ENCODE measurements around the gene ZNF383.
A peak's percentile ranks its signal among the peaks of the same experiment; 100 is the strongest.
"Not testable (repeated sequence)": the region's sequence is repeated elsewhere in the genome, so short reads cannot be mapped to it uniquely, and the experiment has no call there.

The ZNF383 gene

GRCh38 chr19:37217775-37218591, at the start of gene ZNF383:
Gene ZNF383, plus strand, starts transcription at chr19:37218214. Its CDS starts 12,240 bp downstream, at chr19:37230454.
- peak; percentile 67 to 70 for DNase-seq (ENCODE audit: low read depth in 2 of 2)

GRCh38 chr19:37172368-37173366, 45.3 kb upstream of the ZNF383 start, which contains the start of gene ZNF585A:
Gene ZNF585A, minus strand, starts transcription at chr19:37172695. Its CDS starts 2,785 bp downstream, at chr19:37169910.
- peak; percentile 94 for DNase-seq (ENCODE audit: low read depth in 2 of 2)

- not testable (repeated sequence) for DNase-seq (ENCODE audit: low read depth in 2 of 2)
Measured at GRCh38 chr19:37186071-37186470, 31.9 kb upstream of the ZNF383 start.

- DNase-seq (ENCODE audit: low read depth in 2 of 2) = not testable (repeated sequence)
Measured at GRCh38 chr19:37195248-37195647, 22.8 kb upstream of the ZNF383 start.

- not testable (repeated sequence) for DNase-seq (ENCODE audit: low read depth in 2 of 2)
Measured at GRCh38 chr19:37197115-37197514, 20.9 kb upstream of the ZNF383 start.

- no peak for DNase-seq (ENCODE audit: low read depth in 2 of 2)
Measured at GRCh38 chr19:37197768-37198167, 20.2 kb upstream of the ZNF383 start.

GRCh38 chr19:37217480-37217774, 587 bp upstream of the ZNF383 start:
- DNase-seq (ENCODE audit: low read depth in 2 of 2) = no peak

GRCh38 chr19:37218592-37218935, 550 bp downstream of the ZNF383 start:
- DNase-seq (ENCODE audit: low read depth in 2 of 2) = no peak

GRCh38 chr19:37220383-37220782, 2.4 kb downstream of the ZNF383 start:
- no peak for DNase-seq (ENCODE audit: low read depth in 2 of 2)

GRCh38 chr19:37221136-37221535, 3.1 kb downstream of the ZNF383 start:
- no peak for DNase-seq (ENCODE audit: low read depth in 2 of 2)

GRCh38 chr19:37226248-37226647, 8.2 kb downstream of the ZNF383 start:
- no peak for DNase-seq (ENCODE audit: low read depth in 2 of 2)

GRCh38 chr19:37227996-37228395, 10.0 kb downstream of the ZNF383 start:
- DNase-seq (ENCODE audit: low read depth in 2 of 2) = no peak

GRCh38 chr19:37243206-37243632, 25.2 kb downstream of the ZNF383 start:
- DNase-seq (ENCODE audit: low read depth in 2 of 2) = no peak

GRCh38 chr19:37251308-37252229, 33.6 kb downstream of the ZNF383 start:
- DNase-seq (ENCODE audit: low read depth in 2 of 2) = peak; percentile 82 to 84

GRCh38 chr19:37263028-37263427, 45.0 kb downstream of the ZNF383 start:
- DNase-seq (ENCODE audit: low read depth in 2 of 2) = not testable (repeated sequence)

GRCh38 chr19:37267005-37267404, 49.0 kb downstream of the ZNF383 start:
- not testable (repeated sequence) for DNase-seq (ENCODE audit: low read depth in 2 of 2)

- not testable (repeated sequence) for DNase-seq (ENCODE audit: low read depth in 2 of 2)
Measured at GRCh38 chr19:37267755-37268154, 49.7 kb downstream of the ZNF383 start.

- not testable (repeated sequence) for DNase-seq (ENCODE audit: low read depth in 2 of 2)
Measured at GRCh38 chr19:37280656-37281055, 62.6 kb downstream of the ZNF383 start.

- DNase-seq (ENCODE audit: low read depth in 2 of 2) = not testable (repeated sequence)
Measured at GRCh38 chr19:37284020-37284419, 66.0 kb downstream of the ZNF383 start.

GRCh38 chr19:37289229-37289628, 71.2 kb downstream of the ZNF383 start:
- DNase-seq (ENCODE audit: low read depth in 2 of 2) = not testable (repeated sequence)

Data from fibroblast of skin of left quadriceps (primary cell).